IMR-90 (cell line): ENCODE results near the gene PANK3.

Experiments used
- CHD1 ChIP-seq: IDR thresholded peaks from 2 replicates; pipeline ENCODE4 v1.6.1; 2012; ENCODE audit warnings: low read depth, low read length, improper control_type of control experiment
- CTCF ChIP-seq: conservative IDR thresholded peaks from 2 replicates; pipeline ENCODE4 v1.5.1; 2012; ENCODE audit warnings: mild to moderate bottlenecking, low read depth, low read length, improper control_type of control experiment
- MAFK ChIP-seq: IDR thresholded peaks from 2 replicates; pipeline ENCODE4 v1.6.1; 2012; ENCODE audit warnings: low read depth, low read length, improper control_type of control experiment
- POLR2A ChIP-seq: IDR thresholded peaks from 2 replicates; pipeline ENCODE4 v1.6.1; 2012; ENCODE audit warnings: mild to moderate bottlenecking, low read depth, low read length

GRCh38 chr5:168570490-168571328 lies 8.5 kb downstream of the PANK3 start:
- no peak for TF ChIP-seq CTCF
- no peak for TF ChIP-seq MAFK
- no peak for TF ChIP-seq POLR2A
- TF ChIP-seq CHD1: no peak
